Muscle layer of duodenum (tissue), 2 donors: ENCODE results near the gene INO80B.

Experiments used
- H3K27ac ChIP-seq: one replicate; pipeline ENCODE4 v1.7.0; 2013; ENCODE audit warnings: mild to moderate bottlenecking, low read length
- H3K27me3 ChIP-seq: one replicate; pipeline ENCODE4 v1.7.0; 2013; ENCODE audit warnings: low read depth, mild to moderate bottlenecking, control low read depth, low read length
- H3K36me3 ChIP-seq, 2 donors: one replicate each; pipeline ENCODE4 v1.7.0; 2013; ENCODE audit warnings: low read length in 2 of 2, control low read depth in 1 of 2, mild to moderate bottlenecking in 1 of 2; ENCODE audit not compliant: insufficient read depth in 2 of 2, control insufficient read depth in 1 of 2
- H3K4me1 ChIP-seq, 2 donors: one replicate each; pipeline ENCODE4 v1.7.0; 2013; ENCODE audit warnings: low read length in 2 of 2, mild to moderate bottlenecking in 2 of 2, control low read depth in 1 of 2, moderate library complexity in 1 of 2; ENCODE audit not compliant: insufficient read depth in 2 of 2, control insufficient read depth in 1 of 2
- H3K4me3 ChIP-seq, 2 donors: one replicate each; pipeline ENCODE4 v1.7.0; 2013; ENCODE audit warnings: low read length in 2 of 2, low read depth in 1 of 2, mild to moderate bottlenecking in 1 of 2
- H3K9me3 ChIP-seq, 2 donors: one replicate each; pipeline ENCODE4 v1.7.0; 2013; ENCODE audit warnings: low read length in 2 of 2, control low read depth in 1 of 2, mild to moderate bottlenecking in 1 of 2; ENCODE audit not compliant: control insufficient read depth in 1 of 2
- donor health status: healthy.

The INO80B gene

DNA sequence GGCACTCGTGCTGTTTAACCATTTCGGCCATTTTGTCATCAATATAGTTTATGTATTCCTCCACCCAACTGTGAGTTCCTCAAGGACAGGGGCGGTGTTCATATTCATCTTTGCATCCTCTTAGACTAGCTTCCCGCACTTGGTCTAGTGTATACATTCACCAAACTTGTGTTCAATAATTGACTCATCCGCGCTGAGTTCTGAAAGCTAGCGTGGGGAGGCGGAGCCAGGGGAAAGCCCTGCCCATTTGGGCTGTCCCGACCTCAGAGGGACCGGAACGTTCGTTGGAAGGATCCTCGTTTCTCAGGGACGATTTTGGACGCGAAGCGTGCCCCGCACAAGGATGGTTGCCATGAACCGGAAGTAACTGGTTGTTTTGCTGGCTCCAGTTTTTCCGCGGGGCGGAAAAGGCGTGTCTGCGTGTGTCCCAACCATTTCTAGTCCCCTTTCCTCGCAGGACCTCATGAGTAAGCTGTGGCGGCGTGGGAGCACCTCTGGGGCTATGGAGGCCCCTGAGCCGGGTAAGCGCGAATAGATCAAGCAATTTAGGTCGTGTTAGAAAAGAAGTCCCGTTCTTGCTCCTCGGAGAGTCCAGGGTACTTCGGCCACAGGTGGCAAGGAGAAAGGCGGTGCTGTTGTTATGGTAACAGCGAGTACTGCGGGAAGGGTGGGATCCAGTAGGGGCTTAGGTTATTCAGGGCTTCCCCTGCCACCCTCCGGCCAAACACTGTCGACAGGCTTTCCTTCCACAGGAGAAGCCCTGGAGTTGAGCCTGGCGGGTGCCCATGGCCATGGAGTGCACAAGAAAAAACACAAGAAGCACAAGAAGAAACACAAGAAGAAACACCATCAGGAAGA, at the start of gene INO80B:
Gene INO80B (plus strand): TSS at position 434 of the 858 bp plus-strand sequence. CDS start 30 bp downstream, at position 464.
- Histone ChIP-seq H3K4me1 (peaks cover 21 to 33% of the 10 kb centered on the region in 2 donors), H3K27ac (peak within 1 kb of the TSS; percentile 81)

DNA sequence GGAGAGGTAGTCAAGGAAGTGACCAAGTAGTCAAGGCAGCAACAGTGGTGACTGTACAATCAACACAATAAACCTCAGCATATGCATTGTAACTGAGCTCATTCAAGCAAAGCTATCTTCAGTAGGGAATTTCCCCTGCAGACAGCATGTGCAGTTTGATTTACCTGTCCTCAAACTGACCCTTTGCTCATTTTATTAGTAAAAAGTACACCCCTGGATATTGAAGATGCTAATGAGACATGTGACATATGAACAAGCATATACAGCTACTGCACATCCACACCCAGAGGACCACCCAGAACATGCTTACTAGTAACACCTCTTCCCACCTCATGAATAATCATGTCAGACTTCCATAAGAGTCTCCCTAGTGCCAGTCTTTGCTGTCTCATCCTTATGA, 48.9 kb upstream of the INO80B start:
- H3K36me3 ChIP-seq = no peaks in the 10 kb centered on the region
- no peak overlapping the region for H3K4me3 ChIP-seq
- no peaks in the 10 kb centered on the region for H3K4me1 ChIP-seq
- H3K27ac ChIP-seq = no peak overlapping the region
- H3K27me3 ChIP-seq = no peaks in the 10 kb centered on the region
- no peaks in the 10 kb centered on the region for H3K9me3 ChIP-seq

More for the DNA sequence above, at the start of gene INO80B:
- Histone ChIP-seq H3K9me3 (no peaks in the 10 kb centered on the region), H3K4me3 (peak within 1 kb of the TSS; percentile 84 to 93), H3K36me3 (no peaks in the 10 kb centered on the region), H3K27me3 (no peaks in the 10 kb centered on the region)

DNA sequence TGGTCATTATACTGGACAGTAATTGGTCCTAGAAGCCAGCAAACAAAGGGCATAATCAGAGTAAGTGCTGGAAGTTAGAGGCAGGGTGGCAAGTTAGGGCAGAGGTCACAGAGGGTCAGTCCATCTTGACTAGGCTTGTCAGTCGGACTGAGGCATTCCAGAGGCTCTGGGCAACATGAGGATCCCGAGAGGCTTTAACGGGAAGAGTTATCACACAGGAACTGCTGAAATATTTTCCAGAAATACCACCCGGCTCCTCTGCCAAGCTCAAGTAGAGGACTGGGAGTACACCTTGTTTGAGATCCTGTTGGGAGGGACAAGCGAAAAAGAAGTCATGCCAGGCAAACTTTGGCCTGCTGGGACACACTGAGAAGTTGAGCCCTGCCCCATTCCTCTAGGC, 47.2 kb upstream of the INO80B start:
- H3K27ac ChIP-seq = no peak overlapping the region
- no peaks in the 10 kb centered on the region for H3K36me3 ChIP-seq
- H3K27me3 ChIP-seq = no peaks in the 10 kb centered on the region
- peaks cover 0 to 4% of the 10 kb centered on the region in 2 donors for H3K4me1 ChIP-seq
- H3K4me3 ChIP-seq = no peak overlapping the region
- no peaks in the 10 kb centered on the region for H3K9me3 ChIP-seq

DNA sequence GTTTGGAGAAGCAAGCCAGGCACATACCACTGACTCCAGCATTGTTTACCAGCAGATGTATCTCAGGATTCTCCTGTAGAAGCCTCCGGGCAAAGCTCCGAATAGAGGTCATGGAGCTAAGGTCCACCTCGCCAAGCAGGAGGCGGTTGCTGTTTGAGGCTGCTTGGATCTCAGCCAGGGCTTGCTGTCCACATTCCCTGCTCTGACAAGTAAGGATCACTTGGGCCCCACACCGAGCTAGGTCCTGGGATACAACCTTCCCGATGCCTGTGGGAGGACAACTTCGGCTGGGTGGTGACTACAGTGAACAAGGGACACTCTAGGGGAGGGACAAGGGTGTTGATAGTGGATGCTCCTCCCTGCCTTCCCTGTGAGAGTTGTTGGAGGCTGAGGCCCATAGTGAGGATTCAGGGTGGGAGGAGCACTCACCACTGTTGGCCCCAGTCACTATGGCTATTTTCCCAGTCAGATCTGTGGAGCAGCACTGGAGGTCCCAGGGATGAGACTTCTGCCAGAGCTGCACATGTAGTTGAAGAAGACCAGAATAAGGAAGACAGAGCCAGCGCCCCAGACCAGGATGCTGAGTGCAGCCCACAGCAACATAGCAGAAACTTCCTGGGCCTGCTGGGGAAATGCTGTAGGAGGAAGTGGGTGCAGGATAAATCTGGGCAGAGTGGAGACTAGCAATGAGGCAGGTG, 41.7 kb upstream of the INO80B start:
- Histone ChIP-seq H3K27ac (no peak overlapping the region), H3K4me3 (no peak overlapping the region), H3K4me1 (peaks cover 8 to 36% of the 10 kb centered on the region in 2 donors), H3K36me3 (no peaks in the 10 kb centered on the region), H3K9me3 (no peaks in the 10 kb centered on the region), H3K27me3 (no peaks in the 10 kb centered on the region)

DNA sequence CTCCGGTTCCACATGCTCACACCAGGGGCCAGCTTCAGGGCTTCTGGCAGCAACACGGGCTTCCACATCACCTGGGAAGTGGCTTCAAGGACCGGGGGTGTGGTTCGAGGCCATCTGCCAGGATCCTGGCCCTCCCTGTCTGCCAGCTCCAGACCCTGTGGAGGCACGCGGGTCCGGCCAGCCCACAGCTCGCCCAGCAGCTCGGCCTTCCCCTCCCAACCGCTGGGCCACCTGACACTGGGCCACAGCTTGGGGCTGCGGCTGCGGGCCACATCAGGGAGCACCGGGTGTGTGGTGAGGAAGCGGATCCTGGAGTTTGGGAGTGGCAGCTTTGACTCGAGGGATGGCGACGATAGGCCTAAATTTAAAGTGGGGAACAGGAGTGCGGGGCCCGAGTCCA, 40.4 kb upstream of the INO80B start:
- H3K27ac ChIP-seq = no peak overlapping the region
- H3K4me3 ChIP-seq = peak overlapping the region; percentile 76 to 78
- peaks cover 8 to 36% of the 10 kb centered on the region in 2 donors for H3K4me1 ChIP-seq

DNA sequence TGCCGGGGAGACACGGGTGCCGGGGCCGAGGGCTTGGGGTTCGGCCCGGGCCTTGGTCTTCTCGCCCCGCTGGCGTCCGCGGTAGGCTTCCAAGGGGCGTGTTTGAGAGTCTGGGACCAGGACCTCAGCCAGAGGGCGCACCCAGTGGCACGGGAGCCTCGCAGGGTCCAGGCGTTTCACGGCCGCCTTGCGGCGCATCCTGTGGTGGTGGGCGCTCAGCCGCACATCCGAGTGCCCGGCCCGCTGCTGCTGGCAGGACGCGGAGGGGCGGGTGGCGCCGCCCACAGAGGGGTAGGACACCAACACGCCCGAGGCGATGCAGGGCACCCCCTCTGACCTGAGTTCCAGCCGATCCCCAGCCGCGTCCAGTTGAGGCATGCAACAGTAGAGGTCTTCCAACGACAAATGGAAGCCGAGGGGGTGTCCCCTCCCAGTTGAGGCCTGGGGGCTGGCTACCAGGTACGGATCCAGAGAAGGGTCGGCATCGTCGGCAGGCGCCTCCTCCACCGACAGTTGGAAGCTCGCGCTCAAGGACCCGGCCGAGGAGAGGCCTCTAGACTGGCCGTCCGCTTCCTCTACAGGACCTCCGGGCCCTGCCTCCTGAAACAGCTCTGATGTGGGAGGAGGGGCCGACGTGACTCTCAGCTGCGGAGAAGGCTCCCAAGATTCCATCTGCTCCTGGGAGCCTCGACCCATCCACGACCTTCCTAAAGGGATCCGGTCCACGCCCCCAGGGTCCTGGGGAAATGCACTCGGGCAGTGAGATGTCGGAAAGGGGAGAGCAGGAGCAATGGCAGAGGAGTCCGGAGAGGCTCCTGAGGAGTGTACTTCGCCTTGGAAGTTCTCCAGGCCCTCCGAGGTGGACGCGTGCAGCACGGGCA, 39.8 kb upstream of the INO80B start:
- Histone ChIP-seq H3K9me3 (no peaks in the 10 kb centered on the region), H3K27ac (no peak overlapping the region), H3K27me3 (no peaks in the 10 kb centered on the region), H3K4me3 (peak overlapping the region; percentile 76 to 78), H3K4me1 (peaks cover 8 to 36% of the 10 kb centered on the region in 2 donors), H3K36me3 (no peaks in the 10 kb centered on the region)

More for the DNA sequence above, 40.4 kb upstream of the INO80B start:
- H3K27me3 ChIP-seq = no peaks in the 10 kb centered on the region
- no peaks in the 10 kb centered on the region for H3K9me3 ChIP-seq
- no peaks in the 10 kb centered on the region for H3K36me3 ChIP-seq

DNA sequence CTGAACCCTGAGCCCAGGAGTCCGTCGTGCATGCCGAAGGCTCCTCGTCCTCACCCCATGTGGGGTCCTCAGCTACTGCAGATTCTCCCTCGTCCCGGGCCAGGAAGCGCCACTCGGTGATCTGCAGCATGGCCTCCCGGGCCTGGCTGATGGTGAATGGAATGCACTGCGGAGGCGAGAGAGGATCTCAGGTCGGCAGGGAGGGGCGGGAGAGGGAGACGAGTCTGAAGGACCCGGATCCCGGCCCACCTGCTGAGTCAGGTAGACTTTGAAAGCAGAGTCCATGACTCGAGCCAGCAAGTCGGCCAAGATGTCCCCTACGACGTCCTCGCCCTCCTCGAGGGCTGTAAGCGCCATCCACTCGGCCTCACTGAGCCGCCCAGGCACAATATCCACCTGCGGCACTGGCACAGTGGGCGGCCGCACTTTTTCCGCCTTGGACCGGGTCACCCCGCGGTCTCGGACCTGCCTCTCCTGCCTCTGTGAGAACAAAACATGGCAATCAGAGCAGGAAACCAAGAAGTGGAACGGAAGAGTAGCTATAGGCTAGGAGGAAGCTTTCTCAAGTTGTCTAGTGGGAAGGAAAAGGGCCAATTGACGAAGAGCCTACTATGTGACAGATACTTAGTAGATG, 39.0 kb upstream of the INO80B start:
- peaks cover 8 to 36% of the 10 kb centered on the region in 2 donors for H3K4me1 ChIP-seq
- H3K9me3 ChIP-seq = no peaks in the 10 kb centered on the region
- H3K36me3 ChIP-seq = no peaks in the 10 kb centered on the region
- H3K4me3 ChIP-seq = peak overlapping the region; percentile 76 to 78
- no peaks in the 10 kb centered on the region for H3K27me3 ChIP-seq
- no peak overlapping the region for H3K27ac ChIP-seq

DNA sequence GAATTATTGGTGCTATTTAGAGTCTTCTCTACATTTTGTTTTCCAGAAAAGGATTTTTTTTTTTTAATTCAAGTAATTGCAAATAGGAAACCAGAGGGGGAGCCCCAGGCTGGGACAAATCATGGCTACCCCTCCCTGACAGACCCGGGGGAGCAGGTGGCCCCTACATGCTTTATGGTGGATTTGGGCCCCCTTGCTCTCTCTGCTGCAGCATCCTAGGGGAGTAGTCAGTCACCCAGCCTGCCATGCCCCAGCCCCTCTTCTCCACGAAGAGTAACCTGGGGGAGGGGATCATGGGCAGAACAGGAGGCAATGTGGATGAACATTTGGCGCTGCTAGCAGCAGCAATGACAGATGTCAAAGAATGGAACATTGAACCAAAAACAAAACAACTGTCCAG, 38.1 kb upstream of the INO80B start:
- no peak overlapping the region for H3K4me3 ChIP-seq
- no peaks in the 10 kb centered on the region for H3K9me3 ChIP-seq
- peaks cover 8 to 37% of the 10 kb centered on the region in 2 donors for H3K4me1 ChIP-seq
- no peak overlapping the region for H3K27ac ChIP-seq
- no peaks in the 10 kb centered on the region for H3K27me3 ChIP-seq
- no peaks in the 10 kb centered on the region for H3K36me3 ChIP-seq

DNA sequence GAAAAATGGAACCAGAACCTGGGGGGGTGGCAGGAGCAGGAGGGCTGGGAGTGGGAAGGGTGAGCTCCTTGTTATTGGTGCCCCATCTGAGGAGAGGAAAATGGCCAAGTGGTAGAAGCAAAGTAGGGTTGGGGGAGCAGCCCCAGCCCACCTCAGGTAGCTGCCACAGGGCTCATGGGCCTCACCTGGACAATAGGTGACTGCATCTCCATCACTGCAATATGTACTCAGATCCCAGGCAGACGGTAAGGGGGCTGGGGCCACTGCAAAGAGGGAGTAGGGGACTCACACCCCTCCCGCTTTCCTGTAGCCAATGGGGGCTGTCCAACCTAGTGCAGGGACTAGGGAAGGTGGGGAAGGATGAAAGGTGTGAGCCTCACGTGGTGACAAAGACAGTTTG, 37.7 kb upstream of the INO80B start:
- no peak overlapping the region for H3K4me3 ChIP-seq
- H3K36me3 ChIP-seq = no peaks in the 10 kb centered on the region
- peaks cover 8 to 42% of the 10 kb centered on the region in 2 donors for H3K4me1 ChIP-seq
- no peaks in the 10 kb centered on the region for H3K9me3 ChIP-seq
- no peak overlapping the region for H3K27ac ChIP-seq
- no peaks in the 10 kb centered on the region for H3K27me3 ChIP-seq

DNA sequence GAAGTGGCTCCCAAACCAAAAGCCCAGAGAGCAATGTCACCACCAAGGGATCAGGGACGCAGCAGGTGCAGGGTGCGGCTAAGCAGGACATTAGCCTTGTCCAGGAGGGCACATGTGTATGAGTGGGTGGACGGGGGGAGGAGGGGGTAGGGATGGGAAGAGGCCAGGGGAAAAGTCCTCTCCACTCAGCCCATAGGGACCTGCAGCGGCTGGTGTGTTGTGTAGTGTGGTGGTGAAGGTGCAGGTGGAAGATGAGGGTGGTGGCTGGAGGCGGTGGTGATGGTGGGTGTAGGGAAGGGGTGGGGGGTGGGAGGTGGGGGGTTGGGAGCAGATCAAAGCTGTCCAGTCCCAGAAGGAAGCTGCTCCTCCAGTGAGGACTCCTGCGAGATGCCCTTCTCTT, 37.1 kb upstream of the INO80B start:
- no peaks in the 10 kb centered on the region for H3K36me3 ChIP-seq
- H3K9me3 ChIP-seq = no peaks in the 10 kb centered on the region
- no peak overlapping the region for H3K27ac ChIP-seq
- H3K4me1 ChIP-seq = peaks cover 8 to 39% of the 10 kb centered on the region in 2 donors
- H3K27me3 ChIP-seq = no peaks in the 10 kb centered on the region
- H3K4me3 ChIP-seq = no peak overlapping the region
